ENCODE data around the gene NTSR1. TPM values are rescaled to one million over a fixed set of nuclear protein-coding genes. Genes with fewer than 3 reads are reported as not detected.

NTSR1 gene
- total and polyA plus RNA-seq, 7 donors, result 0.60 to 54.0 (median 8.8) TPM; not detected in 1

DNA sequence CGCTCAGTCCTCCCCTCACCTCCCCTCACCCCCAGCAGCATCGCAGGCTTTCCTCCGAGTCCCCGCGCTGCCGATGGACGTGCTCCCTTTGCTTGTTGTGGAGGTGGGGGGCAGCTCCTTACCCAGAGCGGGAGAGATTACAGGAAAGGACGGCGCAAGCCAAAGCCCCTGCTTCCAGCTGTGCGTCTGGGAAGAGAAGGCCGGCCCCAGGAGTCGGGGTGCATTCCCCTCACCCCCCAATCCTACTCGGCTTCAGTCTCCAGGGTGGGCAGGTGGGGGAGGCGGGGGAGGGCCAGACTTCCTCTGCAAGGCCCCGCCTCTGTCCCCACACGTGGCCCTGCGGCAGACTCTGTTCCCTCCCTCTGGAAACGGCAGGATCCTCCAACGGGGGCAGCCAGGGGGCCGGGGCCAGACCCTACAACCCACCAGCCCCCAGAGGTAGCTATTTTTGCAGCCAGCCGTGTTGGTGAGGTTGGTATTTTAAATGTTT, 43.6 kb downstream of the NTSR1 start:
- peaks cover 0 to 60% (median 38%) of the 10 kb centered on the region in 4 donors for H3K4me1 ChIP-seq
- H3K27ac ChIP-seq, result peak overlapping the region; percentile 61 to 82 (median 69)
- no peak for DNase-seq
- TF ChIP-seq CTCF (IDR thresholded peaks at IDR 0.05), result no peak
- no peak for TF ChIP-seq EP300 (IDR thresholded peaks at IDR 0.05)
- no peak for TF ChIP-seq POLR2A (IDR thresholded peaks at IDR 0.05)
- no peak for TF ChIP-seq POLR2AphosphoS5 (IDR thresholded peaks at IDR 0.05)
- intact Hi-C loops (cut with DNase I), result loop anchor here (5.0 kb wide), 1 partner anchor 40 kb away; no protein-coding TSS in a partner anchor
- 19 to 39% methylated on average over 22 of the region's 22 CpGs for WGBS, 2 donors
- peaks cover 0 to 8% (median 0%) of the 10 kb centered on the region in 4 donors for H3K36me3 ChIP-seq
- no peaks in the 10 kb centered on the region for H3K27me3 ChIP-seq
- H3K4me3 ChIP-seq, result peak overlapping the region in 2 of 4 donors; percentile 13 to 15
- no peaks in the 10 kb centered on the region for H3K9me3 ChIP-seq

DNA sequence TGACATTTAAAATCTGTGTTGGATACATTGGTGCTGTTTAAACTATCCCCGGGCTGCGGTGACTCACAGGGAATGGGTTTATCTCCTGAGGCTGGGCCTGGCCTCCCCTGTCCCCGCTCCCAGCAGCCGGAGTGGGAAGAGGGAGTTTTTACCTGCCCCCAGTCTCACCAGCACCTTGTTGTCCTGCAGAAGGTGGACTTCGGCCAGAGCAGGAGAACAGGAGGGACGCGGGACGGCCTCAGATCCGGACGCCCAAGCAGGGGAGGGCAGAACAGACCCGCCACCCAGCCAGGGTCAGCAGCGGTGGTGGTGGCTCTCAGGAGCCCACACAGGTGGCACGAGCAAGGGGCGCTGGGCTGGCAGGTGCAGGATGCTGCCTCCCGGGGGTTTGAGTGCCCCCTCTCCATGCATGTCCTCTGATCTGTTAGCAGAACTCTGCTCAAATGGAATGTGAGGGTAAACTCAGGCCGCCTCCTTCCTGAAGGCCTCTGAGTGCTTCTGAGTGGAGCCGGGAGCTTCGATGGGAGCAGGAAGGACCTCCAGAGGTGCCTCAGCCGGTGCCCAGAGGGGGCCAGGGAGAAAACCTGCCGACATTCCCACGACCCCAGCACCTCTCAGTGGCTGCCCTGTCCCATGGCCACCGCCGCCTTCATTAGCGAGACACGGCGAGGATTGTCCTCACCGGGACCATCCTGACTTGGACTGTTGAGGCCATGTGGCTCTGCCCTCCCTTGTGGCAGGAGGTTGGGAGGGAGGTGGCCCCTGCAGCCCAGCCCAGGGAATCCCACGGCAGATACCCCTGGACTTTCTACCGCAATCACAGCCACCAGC, 44.2 kb downstream of the NTSR1 start:
- WGBS, 2 donors, result 62 to 77% methylated on average over 29 of the region's 29 CpGs
- no peak for DNase-seq
- no peaks in the 10 kb centered on the region for H3K9me3 ChIP-seq
- peak overlapping the region in 2 of 4 donors; percentile 13 to 15 for H3K4me3 ChIP-seq
- peaks cover 0 to 60% (median 38%) of the 10 kb centered on the region in 4 donors for H3K4me1 ChIP-seq
- TF ChIP-seq EP300 (IDR thresholded peaks at IDR 0.05) (no peak), POLR2AphosphoS5 (IDR thresholded peaks at IDR 0.05) (no peak), CTCF (IDR thresholded peaks at IDR 0.05) (no peak), POLR2A (IDR thresholded peaks at IDR 0.05) (no peak)
- H3K27me3 ChIP-seq, result no peaks in the 10 kb centered on the region
- H3K36me3 ChIP-seq, result peaks cover 0 to 12% (median 0%) of the 10 kb centered on the region in 4 donors
- intact Hi-C loops (cut with DNase I), result loop anchor here (5.0 kb wide), 1 partner anchor 41 kb away; no protein-coding TSS in a partner anchor
- H3K27ac ChIP-seq, result peak overlapping the region; percentile 61 to 82 (median 69)

DNA sequence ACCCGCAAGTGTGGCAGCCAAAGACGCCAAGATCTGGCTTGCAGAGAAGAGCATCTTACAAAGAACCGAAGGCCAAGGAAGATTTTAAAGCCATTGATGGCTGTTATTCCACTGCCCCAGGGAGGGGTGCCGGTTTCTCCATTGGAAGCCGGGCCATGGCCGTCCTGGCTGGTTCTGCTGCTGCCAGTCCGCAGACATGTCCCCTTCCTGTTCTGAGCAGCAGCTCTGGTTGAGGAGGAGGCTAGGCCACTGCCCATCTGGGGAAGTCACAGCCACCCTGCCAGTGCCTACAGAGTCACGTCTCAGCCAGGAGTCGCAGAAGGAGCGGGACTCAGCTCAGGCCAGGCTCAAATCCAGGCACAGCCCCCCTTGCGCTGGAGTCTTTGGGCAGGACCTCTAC, 45.0 kb downstream of the NTSR1 start:
- 94 to 96% methylated on average over 11 of the region's 11 CpGs for WGBS, 2 donors
- TF ChIP-seq POLR2AphosphoS5 (IDR thresholded peaks at IDR 0.05) (no peak), POLR2A (IDR thresholded peaks at IDR 0.05) (no peak), CTCF (IDR thresholded peaks at IDR 0.05) (no peak), EP300 (IDR thresholded peaks at IDR 0.05) (no peak)
- no peak overlapping the region for H3K4me3 ChIP-seq
- H3K36me3 ChIP-seq, result peaks cover 0 to 12% (median 0%) of the 10 kb centered on the region in 4 donors
- intact Hi-C loops (cut with DNase I), result loop anchor here (5.0 kb wide), 1 partner anchor 41 kb away; no protein-coding TSS in a partner anchor
- H3K4me1 ChIP-seq, result peaks cover 0 to 60% (median 36%) of the 10 kb centered on the region in 4 donors
- no peaks in the 10 kb centered on the region for H3K27me3 ChIP-seq
- H3K9me3 ChIP-seq, result no peaks in the 10 kb centered on the region
- DNase-seq, result no peak
- H3K27ac ChIP-seq, result peak overlapping the region in 2 of 4 donors; percentile 75 to 82

- TF ChIP-seq POLR2AphosphoS5 (IDR thresholded peaks at IDR 0.05) (no peak), CTCF (IDR thresholded peaks at IDR 0.05) (no peak), EP300 (IDR thresholded peaks at IDR 0.05) (no peak), POLR2A (IDR thresholded peaks at IDR 0.05) (no peak)
- H3K27ac ChIP-seq, result peak overlapping the region in 1 of 4 donors; percentile 75
- H3K27me3 ChIP-seq, result no peaks in the 10 kb centered on the region
- intact Hi-C loops (cut with DNase I), result loop anchor here (5.0 kb wide), 1 partner anchor 42 kb away; no protein-coding TSS in a partner anchor
- H3K9me3 ChIP-seq, result no peaks in the 10 kb centered on the region
- DNase-seq, result no peak
- no peak overlapping the region for H3K4me3 ChIP-seq
- H3K36me3 ChIP-seq, result peaks cover 0 to 12% (median 0%) of the 10 kb centered on the region in 4 donors
- 86 to 90% methylated on average over 31 of the region's 31 CpGs for WGBS, 2 donors
- H3K4me1 ChIP-seq, result peaks cover 0 to 54% (median 33%) of the 10 kb centered on the region in 4 donors
These were observed 45.7 kb downstream of the NTSR1 start for GRCh38 chr20:62754122-62754990.

Measured in sigmoid colon (tissue), 7 donors.